Thymus (tissue), 11 donors: ENCODE measurements around the gene EHBP1L1. TPM values are rescaled to one million over a fixed set of nuclear protein-coding genes. Genes with fewer than 3 reads are reported as not detected.

ENCODE experiments used
- DNase-seq, 9 donors: peaks; one replicate each; pipeline ENCODE4 v3.0.0-alpha.2; 2013; ENCODE audit warnings: low spot score in 9 of 9, low read depth in 6 of 9, missing footprints in 1 of 9
- H3K27ac ChIP-seq, 2 donors: one replicate each; pipeline ENCODE4 v1.5.1; 2013; ENCODE audit warnings: control low read depth in 1 of 2, low read depth in 1 of 2, low read length in 1 of 2, mild to moderate bottlenecking in 1 of 2, moderate library complexity in 1 of 2
- H3K27me3 ChIP-seq, 2 donors: one replicate each; pipeline ENCODE4 v1.5.1; 2013; ENCODE audit warnings: low read length in 1 of 2; ENCODE audit not compliant: control insufficient read depth in 2 of 2, insufficient read depth in 1 of 2
- H3K36me3 ChIP-seq, 2 donors: one replicate each; pipeline ENCODE4 v1.5.1; 2013; ENCODE audit warnings: low read length in 1 of 2, mild to moderate bottlenecking in 1 of 2, moderate library complexity in 1 of 2; ENCODE audit not compliant: control insufficient read depth in 2 of 2, insufficient read depth in 2 of 2
- H3K4me1 ChIP-seq, 2 donors: one replicate each; pipeline ENCODE4 v1.5.1; 2013; ENCODE audit warnings: low read length in 2 of 2; ENCODE audit not compliant: control insufficient read depth in 2 of 2, insufficient read depth in 2 of 2
- H3K4me3 ChIP-seq, 2 donors: one replicate each; pipeline ENCODE4 v1.5.1; 2013; ENCODE audit warnings: low read length in 2 of 2, control low read depth in 1 of 2, mild to moderate bottlenecking in 1 of 2
- H3K9me3 ChIP-seq, 2 donors: one replicate each; pipeline ENCODE4 v1.5.1; 2013; ENCODE audit warnings: low read length in 1 of 2, mild to moderate bottlenecking in 1 of 2; ENCODE audit not compliant: control insufficient read depth in 2 of 2, insufficient read depth in 1 of 2
- WGBS: extraction: QIAGEN DNeasy Blood & Tissue Kit; methylation state at CpG from one replicate; pipeline ENCODE4 v1.1.7; 2013; 5-methylcytosine and 5-hydroxymethylcytosine counted together
- polyA plus RNA-seq: library from polyadenylated mRNA; stranded (reverse); fragments of 200-250 nt; gene quantifications from one replicate; pipeline ENCODE4 v1.2.3, GENCODE V29; 2013
- total RNA-seq: library from RNA; stranded (reverse); fragments of 120-200 nt; gene quantifications from one replicate; pipeline ENCODE4 v1.2.4, GENCODE V29; 2013
- donor health status: healthy.

The EHBP1L1 gene
- total and polyA plus RNA-seq, 2 donors: 19.9 to 66.5 TPM

DNA sequence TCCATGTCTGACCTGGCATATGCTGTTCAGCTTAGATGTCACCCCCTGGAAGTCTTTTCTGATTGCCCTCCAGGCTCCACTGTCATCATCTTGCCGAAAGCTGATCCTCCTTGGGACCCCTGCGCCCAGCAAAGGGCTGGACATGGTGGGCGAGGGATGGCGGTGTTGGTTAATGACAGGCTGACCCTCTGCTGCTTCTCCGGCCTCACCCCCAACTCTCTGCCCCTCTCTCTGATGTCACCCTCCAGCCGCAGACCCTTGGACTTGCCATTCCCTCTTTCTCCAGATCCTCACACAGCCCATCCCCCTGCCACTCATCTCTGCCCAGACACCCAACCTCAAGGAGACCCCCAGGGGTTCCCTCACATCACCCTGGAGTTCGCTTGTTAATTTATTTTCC is 2.3 kb downstream of the EHBP1L1 start:
- no peak for DNase-seq
- H3K9me3 ChIP-seq: no peaks in the 10 kb centered on the region
- H3K27me3 ChIP-seq: no peaks in the 10 kb centered on the region
- no peak overlapping the region for H3K4me3 ChIP-seq
- H3K36me3 ChIP-seq: peaks cover 32 to 35% of the 10 kb centered on the region in 2 donors
- no peak overlapping the region for H3K27ac ChIP-seq
- peaks cover 23 to 42% of the 10 kb centered on the region in 2 donors for H3K4me1 ChIP-seq
- WGBS: 98% methylated on average over 7 of the region's 7 CpGs

DNA sequence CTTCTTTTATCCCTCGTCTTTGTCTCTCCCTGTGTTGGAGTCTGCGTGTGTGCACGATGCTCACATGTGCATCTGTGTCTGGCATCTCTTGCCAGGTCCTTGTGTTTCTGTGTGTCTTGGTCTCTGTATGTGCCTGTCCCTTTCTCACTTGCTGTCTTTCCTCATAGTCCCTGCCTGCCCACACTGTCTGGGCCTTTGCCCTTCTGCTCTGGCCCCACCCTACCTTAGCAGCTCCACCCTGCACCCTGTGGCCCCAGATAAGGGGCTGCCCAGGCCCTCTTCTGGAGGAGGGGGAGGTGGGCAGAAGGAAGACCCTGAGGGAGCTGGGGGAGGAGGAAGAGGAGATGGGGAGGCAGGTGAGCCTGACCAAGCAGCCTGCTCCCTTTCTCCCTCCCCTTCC is 2.8 kb downstream of the EHBP1L1 start:
- Histone ChIP-seq H3K27me3 (peaks cover 0 to 4% of the 10 kb centered on the region in 2 donors), H3K36me3 (peaks cover 30 to 35% of the 10 kb centered on the region in 2 donors), H3K9me3 (no peaks in the 10 kb centered on the region), H3K4me3 (no peak overlapping the region), H3K27ac (no peak overlapping the region), H3K4me1 (peaks cover 20 to 36% of the 10 kb centered on the region in 2 donors)
- DNase-seq: no peak
- 97% methylated on average over 3 of the region's 3 CpGs for WGBS

DNA sequence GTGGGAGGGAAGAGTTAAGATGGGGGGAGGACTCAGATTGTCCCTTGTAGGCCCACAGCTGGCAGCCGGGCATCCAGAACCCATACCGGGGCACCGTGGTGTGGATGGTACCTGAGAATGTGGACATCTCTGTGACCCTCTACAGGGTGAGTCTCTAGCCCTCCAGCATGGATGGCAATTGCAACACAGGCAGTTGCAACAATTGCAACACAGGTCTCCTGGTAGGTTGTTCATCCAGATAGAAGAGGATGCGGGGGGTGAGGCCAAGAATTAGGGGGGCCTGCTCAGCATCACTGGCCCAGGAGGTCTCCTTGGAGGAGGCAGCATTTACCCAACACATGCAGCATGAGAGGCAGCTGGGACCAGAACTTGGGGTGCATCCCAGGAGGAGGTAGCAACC is 3.4 kb downstream of the EHBP1L1 start:
- H3K27ac ChIP-seq: no peak overlapping the region
- H3K27me3 ChIP-seq: peaks cover 0 to 11% of the 10 kb centered on the region in 2 donors
- peaks cover 32 to 41% of the 10 kb centered on the region in 2 donors for H3K36me3 ChIP-seq
- 96% methylated on average over 4 of the region's 4 CpGs for WGBS
- H3K9me3 ChIP-seq: no peaks in the 10 kb centered on the region
- H3K4me1 ChIP-seq: peaks cover 17 to 34% of the 10 kb centered on the region in 2 donors
- no peak overlapping the region for H3K4me3 ChIP-seq
- DNase-seq: no peak

DNA sequence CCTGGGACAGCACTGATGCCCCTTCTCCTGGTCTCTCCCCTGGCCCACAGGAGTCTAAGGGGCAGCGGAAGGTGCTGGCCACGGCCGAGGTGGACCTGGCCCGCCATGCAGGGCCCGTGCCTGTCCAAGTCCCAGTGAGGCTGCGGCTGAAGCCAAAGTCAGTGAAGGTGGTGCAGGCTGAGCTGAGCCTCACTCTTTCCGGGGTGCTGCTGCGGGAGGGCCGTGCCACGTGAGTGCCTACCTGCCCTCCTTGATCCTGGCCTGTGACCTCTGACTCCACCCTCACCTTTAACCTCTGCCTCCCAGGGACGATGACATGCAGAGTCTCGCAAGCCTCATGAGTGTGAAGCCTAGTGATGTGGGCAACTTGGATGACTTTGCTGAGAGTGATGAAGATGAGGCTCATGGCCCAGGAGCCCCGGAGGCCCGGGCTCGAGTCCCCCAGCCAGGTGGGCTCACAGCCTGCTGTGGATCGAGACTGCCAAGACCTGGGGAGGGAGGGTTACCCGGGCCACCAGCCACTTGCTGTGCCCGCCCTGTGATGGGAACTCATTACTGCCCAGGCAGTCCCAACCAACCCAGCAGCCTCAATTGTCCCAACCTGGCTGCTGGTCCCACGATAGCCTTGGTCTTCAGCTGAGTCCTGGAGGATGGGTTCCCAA is 4.3 kb downstream of the EHBP1L1 start:
- Histone ChIP-seq H3K36me3 (peaks cover 34 to 48% of the 10 kb centered on the region in 2 donors), H3K4me3 (no peak overlapping the region), H3K4me1 (peaks cover 13 to 31% of the 10 kb centered on the region in 2 donors), H3K27me3 (peaks cover 0 to 17% of the 10 kb centered on the region in 2 donors), H3K9me3 (no peaks in the 10 kb centered on the region), H3K27ac (no peak overlapping the region)
- 97% methylated on average over 19 of the region's 19 CpGs for WGBS
- DNase-seq: no peak

DNA sequence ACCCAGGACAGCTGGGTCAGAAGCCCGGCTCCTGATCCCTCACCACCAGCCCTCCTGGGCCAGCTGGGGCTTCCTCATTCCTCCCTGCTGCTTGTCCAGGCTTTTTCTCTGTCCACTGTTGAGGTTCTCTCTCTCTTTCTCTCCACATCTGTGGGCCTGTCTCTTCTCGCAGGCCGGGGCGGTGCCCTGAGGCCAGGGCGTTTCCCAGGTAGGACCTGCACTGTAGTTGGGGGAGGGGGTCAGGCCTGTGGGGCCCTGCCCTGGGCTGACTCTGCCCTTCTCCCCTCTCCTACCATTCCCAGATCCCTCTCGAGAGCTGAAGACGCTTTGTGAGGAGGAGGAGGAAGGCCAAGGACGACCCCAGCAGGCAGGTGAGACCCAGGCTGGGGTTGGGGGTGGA is 4.9 kb downstream of the EHBP1L1 start:
- Histone ChIP-seq H3K4me1 (peaks cover 11 to 26% of the 10 kb centered on the region in 2 donors), H3K9me3 (no peaks in the 10 kb centered on the region), H3K27ac (no peak overlapping the region), H3K36me3 (peaks cover 34 to 53% of the 10 kb centered on the region in 2 donors), H3K27me3 (peaks cover 0 to 21% of the 10 kb centered on the region in 2 donors), H3K4me3 (no peak overlapping the region)
- 97% methylated on average over 8 of the region's 8 CpGs for WGBS
- DNase-seq: no peak

DNA sequence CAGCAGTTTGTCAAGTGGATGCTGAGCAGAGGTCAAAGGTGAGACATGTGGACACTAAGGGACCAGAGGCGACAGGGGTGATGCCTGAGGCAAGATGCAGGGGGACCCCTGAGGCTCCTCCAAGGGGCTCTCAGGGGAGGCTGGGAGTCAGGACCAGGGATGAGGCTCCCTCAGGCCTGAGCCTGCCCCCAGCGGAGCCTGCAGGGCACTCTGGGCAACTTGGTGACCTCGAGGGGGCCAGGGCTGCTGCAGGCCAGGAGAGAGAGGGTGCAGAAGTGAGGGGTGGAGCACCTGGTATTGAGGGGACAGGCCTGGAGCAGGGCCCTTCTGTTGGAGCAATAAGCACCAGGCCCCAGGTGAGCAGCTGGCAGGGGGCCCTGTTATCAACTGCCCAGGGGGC is 6.1 kb downstream of the EHBP1L1 start:
- Histone ChIP-seq H3K27ac (no peak overlapping the region), H3K4me3 (no peak overlapping the region), H3K36me3 (peaks cover 42 to 59% of the 10 kb centered on the region in 2 donors), H3K27me3 (peaks cover 0 to 26% of the 10 kb centered on the region in 2 donors), H3K4me1 (peaks cover 4 to 21% of the 10 kb centered on the region in 2 donors), H3K9me3 (no peaks in the 10 kb centered on the region)
- no peak for DNase-seq
- WGBS: 97% methylated on average over 3 of the region's 3 CpGs

DNA sequence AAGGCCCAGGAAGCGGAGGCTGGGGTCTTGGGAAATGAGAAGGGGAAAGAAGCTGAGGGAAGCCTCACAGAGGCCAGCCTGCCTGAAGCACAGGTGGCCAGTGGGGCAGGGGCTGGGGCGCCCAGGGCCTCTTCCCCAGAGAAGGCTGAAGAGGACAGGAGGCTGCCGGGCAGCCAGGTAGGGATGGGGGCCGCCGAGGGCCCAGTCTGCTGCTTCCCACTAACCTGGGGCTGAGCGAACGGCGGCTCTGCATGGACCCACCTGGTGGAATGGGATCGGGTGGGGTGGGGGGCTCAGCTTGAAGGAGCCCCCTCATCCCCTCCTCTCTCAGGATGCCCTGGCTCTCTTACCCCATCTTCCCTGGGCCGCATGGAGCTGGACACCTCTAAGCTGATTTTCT is 7.7 kb downstream of the EHBP1L1 start:
- H3K27me3 ChIP-seq: peaks cover 0 to 26% of the 10 kb centered on the region in 2 donors
- 93% methylated on average over 10 of the region's 10 CpGs for WGBS
- no peak for DNase-seq
- H3K9me3 ChIP-seq: no peaks in the 10 kb centered on the region
- H3K4me1 ChIP-seq: peaks cover 0 to 23% of the 10 kb centered on the region in 2 donors
- no peak overlapping the region for H3K4me3 ChIP-seq
- H3K27ac ChIP-seq: no peak overlapping the region
- peaks cover 47 to 54% of the 10 kb centered on the region in 2 donors for H3K36me3 ChIP-seq

DNA sequence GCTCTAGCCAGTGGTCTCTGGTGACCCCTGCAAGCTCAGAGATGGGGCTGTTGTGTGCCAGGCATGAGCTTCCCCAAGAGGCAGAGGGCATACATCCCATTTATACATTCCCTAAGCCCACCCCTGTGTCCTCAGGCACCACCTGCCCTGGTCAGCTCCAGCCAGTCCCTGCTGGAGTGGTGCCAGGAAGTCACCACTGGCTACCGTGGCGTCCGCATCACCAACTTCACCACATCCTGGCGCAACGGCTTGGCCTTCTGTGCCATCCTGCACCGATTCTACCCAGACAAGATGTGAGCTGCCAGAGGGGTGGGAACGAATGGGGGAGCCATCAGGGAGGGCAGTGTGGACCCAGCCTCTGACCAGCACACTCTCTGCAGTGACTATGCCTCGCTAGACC is 8.3 kb downstream of the EHBP1L1 start:
- H3K27ac ChIP-seq: no peak overlapping the region
- 89% methylated on average over 8 of the region's 8 CpGs for WGBS
- peaks cover 0 to 28% of the 10 kb centered on the region in 2 donors for H3K4me1 ChIP-seq
- no peaks in the 10 kb centered on the region for H3K9me3 ChIP-seq
- peaks cover 0 to 26% of the 10 kb centered on the region in 2 donors for H3K27me3 ChIP-seq
- no peak for DNase-seq
- H3K4me3 ChIP-seq: no peak overlapping the region
- peaks cover 46 to 49% of the 10 kb centered on the region in 2 donors for H3K36me3 ChIP-seq

DNA sequence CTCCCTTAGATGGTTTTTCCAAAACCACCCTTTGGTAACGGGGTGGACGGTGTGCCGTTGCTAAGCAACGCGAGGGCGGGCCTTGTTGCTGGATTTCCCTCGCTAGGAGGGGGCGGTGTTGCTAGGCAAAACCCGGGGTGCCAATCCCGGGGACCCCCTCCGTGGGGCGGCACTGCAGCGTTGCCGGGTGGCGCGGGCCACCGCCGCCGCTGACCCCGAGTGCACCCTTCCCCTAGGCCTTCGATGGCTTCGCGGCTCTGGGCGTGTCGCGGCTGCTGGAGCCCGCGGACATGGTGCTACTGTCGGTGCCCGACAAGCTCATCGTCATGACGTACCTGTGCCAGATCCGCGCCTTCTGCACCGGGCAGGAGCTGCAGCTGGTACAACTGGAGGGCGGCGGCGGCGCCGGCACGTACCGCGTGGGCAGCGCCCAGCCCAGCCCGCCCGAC is 8.9 kb downstream of the EHBP1L1 start:
- Histone ChIP-seq H3K27ac (no peak overlapping the region), H3K4me3 (no peak overlapping the region), H3K27me3 (peaks cover 0 to 26% of the 10 kb centered on the region in 2 donors), H3K36me3 (peaks cover 43% of the 10 kb centered on the region in 2 donors), H3K4me1 (peaks cover 0 to 34% of the 10 kb centered on the region in 2 donors), H3K9me3 (no peaks in the 10 kb centered on the region)
- DNase-seq: no peak
- WGBS: 96% methylated on average over 46 of the region's 46 CpGs
